ENCODE results near the gene TMEM181.
"Not testable (repeated sequence)": the region's sequence is repeated elsewhere in the genome, so short reads cannot be mapped to it uniquely, and the experiment has no call there.

Gene TMEM181

GRCh38 chr6:158605266-158605878, 45.5 kb downstream of the TMEM181 start:
- TF ChIP-seq CTCF (IDR thresholded peaks at IDR 0.05; ENCODE audit: low read depth, low read length, missing control alignments): peak; percentile 68
- peak; percentile 51 for DNase-seq (ENCODE audit: extremely low read depth, low read depth)
- no peak overlapping the region for H3K4me3 ChIP-seq (replicated peaks; ENCODE audit: low read depth, low read length)

- H3K4me3 ChIP-seq (replicated peaks; ENCODE audit: low read depth, low read length); DNase-seq (ENCODE audit: extremely low read depth, low read depth): not testable (repeated sequence)
These were observed 46.1 kb downstream of the TMEM181 start for GRCh38 chr6:158606011-158606410.

GRCh38 chr6:158606935-158607334, 47.0 kb downstream of the TMEM181 start:
- no peak for TF ChIP-seq CTCF (IDR thresholded peaks at IDR 0.05; ENCODE audit: low read depth, low read length, missing control alignments)
- DNase-seq (ENCODE audit: extremely low read depth, low read depth): no peak
- no peak overlapping the region for H3K4me3 ChIP-seq (replicated peaks; ENCODE audit: low read depth, low read length)

GRCh38 chr6:158607411-158608170, 47.7 kb downstream of the TMEM181 start:
- no peak for DNase-seq (ENCODE audit: extremely low read depth, low read depth)
- no peak overlapping the region for H3K4me3 ChIP-seq (replicated peaks; ENCODE audit: low read depth, low read length)
- TF ChIP-seq CTCF (IDR thresholded peaks at IDR 0.05; ENCODE audit: low read depth, low read length, missing control alignments): no peak

GRCh38 chr6:158608221-158608620, 48.3 kb downstream of the TMEM181 start:
- TF ChIP-seq CTCF (IDR thresholded peaks at IDR 0.05; ENCODE audit: low read depth, low read length, missing control alignments): no peak
- no peak for DNase-seq (ENCODE audit: extremely low read depth, low read depth)
- H3K4me3 ChIP-seq (replicated peaks; ENCODE audit: low read depth, low read length): no peak overlapping the region

GRCh38 chr6:158609455-158610155, 49.7 kb downstream of the TMEM181 start:
- no peak overlapping the region for H3K4me3 ChIP-seq (replicated peaks; ENCODE audit: low read depth, low read length)
- no peak for TF ChIP-seq CTCF (IDR thresholded peaks at IDR 0.05; ENCODE audit: low read depth, low read length, missing control alignments)
- DNase-seq (ENCODE audit: extremely low read depth, low read depth): no peak

- no peak overlapping the region for H3K4me3 ChIP-seq (replicated peaks; ENCODE audit: low read depth, low read length)
- no peak for DNase-seq (ENCODE audit: extremely low read depth, low read depth)
- TF ChIP-seq CTCF (IDR thresholded peaks at IDR 0.05; ENCODE audit: low read depth, low read length, missing control alignments): no peak
These were observed 50.6 kb downstream of the TMEM181 start for GRCh38 chr6:158610319-158610968.
